HCT116 (cell line): ENCODE measurements around the gene RND2.

Source experiments
- POLR2A ChIP-seq: IDR thresholded peaks from 2 replicates; pipeline ENCODE4 v1.7.0; 2011; ENCODE audit warnings: borderline replicate concordance; ENCODE audit not compliant: insufficient read depth, insufficient read length; ENCODE audit errors: extremely low read depth
- TF ChIP-seq, protein P1 (sequence below): IDR thresholded peaks from 2 replicates; pipeline ENCODE4 v1.6.1; 2012; ENCODE audit warnings: low read depth

DNA sequence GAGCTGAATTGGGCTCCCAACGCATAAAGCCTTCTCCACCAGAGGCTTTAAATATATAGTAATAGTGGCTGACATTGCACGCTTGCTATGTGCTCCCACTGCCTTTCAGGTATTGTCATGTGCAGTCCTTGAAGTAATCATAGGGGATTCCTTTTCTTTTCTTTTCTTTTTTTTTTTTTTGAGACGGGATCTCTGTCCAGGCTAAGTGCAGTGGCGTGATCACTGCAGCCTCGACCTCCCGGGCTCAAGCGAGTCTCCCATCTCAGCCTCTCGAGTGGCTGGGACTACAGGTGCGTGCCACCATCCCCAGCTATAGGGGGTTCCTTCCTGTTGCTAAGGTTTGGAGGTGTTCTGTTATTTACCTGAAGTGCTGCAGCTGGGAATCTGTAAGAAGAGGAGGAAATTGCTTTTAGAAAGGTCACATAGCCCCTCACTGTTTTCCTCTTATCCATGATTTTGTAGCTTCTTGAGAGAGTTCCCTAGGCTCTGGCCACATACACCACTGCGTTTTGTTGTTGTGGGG lies 26.0 kb upstream of the RND2 start:
- TF ChIP-seq POLR2A: no peak
- TF ChIP-seq, protein P1, sequence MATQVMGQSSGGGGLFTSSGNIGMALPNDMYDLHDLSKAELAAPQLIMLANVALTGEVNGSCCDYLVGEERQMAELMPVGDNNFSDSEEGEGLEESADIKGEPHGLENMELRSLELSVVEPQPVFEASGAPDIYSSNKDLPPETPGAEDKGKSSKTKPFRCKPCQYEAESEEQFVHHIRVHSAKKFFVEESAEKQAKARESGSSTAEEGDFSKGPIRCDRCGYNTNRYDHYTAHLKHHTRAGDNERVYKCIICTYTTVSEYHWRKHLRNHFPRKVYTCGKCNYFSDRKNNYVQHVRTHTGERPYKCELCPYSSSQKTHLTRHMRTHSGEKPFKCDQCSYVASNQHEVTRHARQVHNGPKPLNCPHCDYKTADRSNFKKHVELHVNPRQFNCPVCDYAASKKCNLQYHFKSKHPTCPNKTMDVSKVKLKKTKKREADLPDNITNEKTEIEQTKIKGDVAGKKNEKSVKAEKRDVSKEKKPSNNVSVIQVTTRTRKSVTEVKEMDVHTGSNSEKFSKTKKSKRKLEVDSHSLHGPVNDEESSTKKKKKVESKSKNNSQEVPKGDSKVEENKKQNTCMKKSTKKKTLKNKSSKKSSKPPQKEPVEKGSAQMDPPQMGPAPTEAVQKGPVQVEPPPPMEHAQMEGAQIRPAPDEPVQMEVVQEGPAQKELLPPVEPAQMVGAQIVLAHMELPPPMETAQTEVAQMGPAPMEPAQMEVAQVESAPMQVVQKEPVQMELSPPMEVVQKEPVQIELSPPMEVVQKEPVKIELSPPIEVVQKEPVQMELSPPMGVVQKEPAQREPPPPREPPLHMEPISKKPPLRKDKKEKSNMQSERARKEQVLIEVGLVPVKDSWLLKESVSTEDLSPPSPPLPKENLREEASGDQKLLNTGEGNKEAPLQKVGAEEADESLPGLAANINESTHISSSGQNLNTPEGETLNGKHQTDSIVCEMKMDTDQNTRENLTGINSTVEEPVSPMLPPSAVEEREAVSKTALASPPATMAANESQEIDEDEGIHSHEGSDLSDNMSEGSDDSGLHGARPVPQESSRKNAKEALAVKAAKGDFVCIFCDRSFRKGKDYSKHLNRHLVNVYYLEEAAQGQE: no peak
